NCI-H128 (cell line): ENCODE measurements around the gene FBXL15.

Experiments
- DNase-seq: peaks from one replicate; lab custom pipeline; 2025; ENCODE audit not compliant: unreplicated experiment; lab: John Stamatoyannopoulos, UW

The FBXL15 gene

GRCh38 chr10:102397222-102398171, 23.1 kb upstream of the FBXL15 start:
- DNase-seq = no peak

GRCh38 chr10:102398172-102399020, 22.2 kb upstream of the FBXL15 start:
- DNase-seq = no peak

- peak; percentile 36 for DNase-seq
These were observed 21.2 kb upstream of the FBXL15 start for GRCh38 chr10:102399217-102400021.

GRCh38 chr10:102400076-102400475, 20.6 kb upstream of the FBXL15 start:
- DNase-seq = peak; percentile 19

- DNase-seq = no peak
These were observed 19.9 kb upstream of the FBXL15 start for GRCh38 chr10:102400598-102401341.

GRCh38 chr10:102401342-102401654, 19.3 kb upstream of the FBXL15 start:
- DNase-seq = no peak

- no peak for DNase-seq
These were observed 18.7 kb upstream of the FBXL15 start for GRCh38 chr10:102401735-102402511.

- DNase-seq = no peak
These were observed 18.1 kb upstream of the FBXL15 start for GRCh38 chr10:102402512-102402896.

GRCh38 chr10:102403115-102403514, 17.5 kb upstream of the FBXL15 start:
- DNase-seq = no peak

GRCh38 chr10:102404361-102405107, 16.1 kb upstream of the FBXL15 start:
- no peak for DNase-seq

- DNase-seq = no peak
These were observed 15.5 kb upstream of the FBXL15 start for GRCh38 chr10:102405108-102405571.

GRCh38 chr10:102405632-102406031, 15.0 kb upstream of the FBXL15 start:
- DNase-seq = no peak

GRCh38 chr10:102406815-102407214, 13.8 kb upstream of the FBXL15 start:
- DNase-seq = no peak

- DNase-seq = no peak
These were observed 13.1 kb upstream of the FBXL15 start for GRCh38 chr10:102407425-102408130.

- DNase-seq = no peak
These were observed 12.4 kb upstream of the FBXL15 start for GRCh38 chr10:102408131-102408727.

- DNase-seq = no peak
These were observed 11.7 kb upstream of the FBXL15 start for GRCh38 chr10:102408728-102409603.
